HG03135 (cell line): ENCODE results near the gene HRG.
"Not testable (repeated sequence)": the region's sequence is repeated elsewhere in the genome, so short reads cannot be mapped to it uniquely, and the experiment has no call there.

Experiments
- ATAC-seq: cut with Tn5 transposase; IDR thresholded peaks from one replicate; pipeline ENCODE4 v1.9.1; 2021; ENCODE audit warnings: mild to moderate bottlenecking, moderate library complexity; ENCODE audit not compliant: unreplicated experiment

The HRG gene, protein sequence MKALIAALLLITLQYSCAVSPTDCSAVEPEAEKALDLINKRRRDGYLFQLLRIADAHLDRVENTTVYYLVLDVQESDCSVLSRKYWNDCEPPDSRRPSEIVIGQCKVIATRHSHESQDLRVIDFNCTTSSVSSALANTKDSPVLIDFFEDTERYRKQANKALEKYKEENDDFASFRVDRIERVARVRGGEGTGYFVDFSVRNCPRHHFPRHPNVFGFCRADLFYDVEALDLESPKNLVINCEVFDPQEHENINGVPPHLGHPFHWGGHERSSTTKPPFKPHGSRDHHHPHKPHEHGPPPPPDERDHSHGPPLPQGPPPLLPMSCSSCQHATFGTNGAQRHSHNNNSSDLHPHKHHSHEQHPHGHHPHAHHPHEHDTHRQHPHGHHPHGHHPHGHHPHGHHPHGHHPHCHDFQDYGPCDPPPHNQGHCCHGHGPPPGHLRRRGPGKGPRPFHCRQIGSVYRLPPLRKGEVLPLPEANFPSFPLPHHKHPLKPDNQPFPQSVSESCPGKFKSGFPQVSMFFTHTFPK

GRCh38 chr3:186665625-186666188, at the start of gene HRG:
HRG (plus strand) TSS chr3:186666014; CDS start chr3:186666032, 18 bp downstream.
- ATAC-seq = no peak

DNA sequence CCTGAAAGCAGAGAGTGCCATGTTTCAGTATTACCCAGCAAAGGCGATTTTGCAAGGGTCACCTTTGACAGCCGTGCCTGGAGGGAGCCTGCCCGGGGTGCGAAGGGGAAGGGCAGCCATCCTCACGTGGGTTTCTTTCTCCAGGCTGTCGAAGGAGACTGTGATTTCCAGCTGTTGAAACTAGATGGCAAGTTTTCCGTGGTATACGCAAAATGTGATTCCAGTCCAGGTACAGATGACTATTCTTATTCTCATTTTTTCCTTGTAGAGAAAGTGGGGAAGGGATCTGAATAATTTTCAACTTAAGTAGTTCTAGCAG, 49.6 kb upstream of the HRG start:
- ATAC-seq = no peak

DNA sequence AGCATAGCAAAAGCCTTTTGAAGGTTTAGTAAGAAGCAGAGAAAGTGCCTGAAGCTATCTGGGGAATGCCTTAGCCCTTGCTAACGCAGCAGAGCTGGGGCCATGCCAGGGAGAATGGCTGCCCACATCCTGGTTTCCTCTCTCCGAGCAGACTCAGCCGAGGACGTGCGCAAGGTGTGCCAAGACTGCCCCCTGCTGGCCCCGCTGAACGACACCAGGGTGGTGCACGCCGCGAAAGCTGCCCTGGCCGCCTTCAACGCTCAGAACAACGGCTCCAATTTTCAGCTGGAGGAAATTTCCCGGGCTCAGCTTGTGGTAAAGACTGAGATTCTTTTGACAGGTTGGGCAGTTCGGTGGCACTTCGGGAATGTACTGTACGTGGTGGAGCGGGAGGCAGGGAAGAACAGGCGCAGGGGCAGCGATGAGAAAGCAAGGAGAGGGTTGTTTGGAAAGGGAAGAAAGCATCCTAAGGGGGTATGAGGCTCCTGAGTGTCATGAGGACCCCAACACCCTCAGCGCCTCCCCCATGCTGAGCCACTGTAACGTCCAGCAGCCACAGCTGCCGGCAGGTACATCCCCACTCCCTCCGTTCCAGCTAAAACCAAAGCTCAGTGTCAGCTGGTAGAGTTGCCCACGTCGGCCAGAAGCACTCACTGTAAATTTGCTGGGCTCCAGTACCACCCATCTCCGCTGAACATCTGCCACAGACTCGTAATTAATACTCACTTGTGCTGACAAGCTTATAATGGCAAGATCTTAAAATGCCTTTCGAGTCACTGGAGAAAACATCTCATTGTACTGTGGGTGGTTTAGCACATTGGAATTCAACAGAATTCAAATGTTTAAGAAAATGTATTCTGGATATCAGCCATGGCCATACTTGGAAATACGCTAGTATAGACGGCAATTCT, 48.5 kb upstream of the HRG start:
- ATAC-seq = peak; percentile 89

GRCh38 chr3:186618318-186618938, 47.4 kb upstream of the HRG start:
- ATAC-seq = no peak

DNA sequence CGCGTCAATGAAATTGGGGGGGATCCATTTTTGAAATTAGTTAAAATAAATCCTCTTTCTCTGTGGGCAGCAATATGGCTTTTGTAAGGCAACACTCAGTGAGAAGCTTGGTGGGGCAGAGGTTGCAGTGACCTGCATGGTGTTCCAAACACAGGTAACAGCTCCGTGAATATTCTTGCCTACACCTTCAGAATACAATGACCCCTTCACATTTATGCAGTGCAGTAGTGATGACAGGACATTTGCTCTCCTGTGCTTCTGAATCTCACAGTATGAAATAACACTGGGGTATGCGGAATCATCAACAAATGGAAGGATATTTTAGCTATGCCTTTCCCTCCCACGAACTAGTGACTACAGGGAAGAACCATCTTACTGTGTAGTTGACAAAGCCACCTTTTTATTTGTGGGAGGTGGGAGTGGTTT, 46.0 kb upstream of the HRG start:
- no peak for ATAC-seq

GRCh38 chr3:186620213-186621092, 45.4 kb upstream of the HRG start:
- no peak for ATAC-seq

DNA sequence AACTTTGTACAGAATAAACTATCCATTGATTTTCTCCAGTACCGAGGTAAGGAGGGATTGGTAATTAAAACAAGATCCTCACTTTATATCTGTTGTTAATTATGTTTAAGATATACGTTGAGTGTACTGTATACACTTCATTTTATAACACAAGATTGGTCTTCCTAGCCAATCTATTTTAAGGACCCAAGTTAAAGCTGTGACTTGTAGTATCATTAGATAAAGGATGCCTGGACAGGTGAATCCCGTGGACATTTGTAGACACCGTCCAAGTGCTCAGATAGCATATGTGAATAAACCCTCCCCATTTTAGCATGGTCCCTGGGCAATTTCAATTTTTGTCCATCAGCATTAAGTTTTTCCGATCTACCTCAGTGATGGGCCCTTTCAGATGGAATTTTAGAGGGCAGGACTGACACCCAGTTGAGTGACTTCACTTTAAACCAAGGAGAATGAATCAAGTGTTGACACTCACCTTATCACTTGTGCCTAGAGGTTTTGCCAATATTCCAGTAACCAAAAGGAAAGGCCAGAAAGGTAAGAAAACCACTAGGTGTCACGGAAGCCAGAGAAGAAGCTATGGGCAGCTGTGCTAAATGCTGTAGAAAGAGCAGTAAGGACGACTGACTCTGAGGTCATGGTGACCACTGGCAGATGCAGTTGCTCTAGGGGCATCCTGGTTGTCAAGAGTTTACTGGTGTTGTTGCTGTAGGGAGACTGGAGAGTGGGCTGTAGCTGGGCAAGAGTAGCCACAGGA, 43.7 kb upstream of the HRG start:
- ATAC-seq = no peak

- no peak for ATAC-seq
Measured at GRCh38 chr3:186622651-186623310, 43.0 kb upstream of the HRG start.

DNA sequence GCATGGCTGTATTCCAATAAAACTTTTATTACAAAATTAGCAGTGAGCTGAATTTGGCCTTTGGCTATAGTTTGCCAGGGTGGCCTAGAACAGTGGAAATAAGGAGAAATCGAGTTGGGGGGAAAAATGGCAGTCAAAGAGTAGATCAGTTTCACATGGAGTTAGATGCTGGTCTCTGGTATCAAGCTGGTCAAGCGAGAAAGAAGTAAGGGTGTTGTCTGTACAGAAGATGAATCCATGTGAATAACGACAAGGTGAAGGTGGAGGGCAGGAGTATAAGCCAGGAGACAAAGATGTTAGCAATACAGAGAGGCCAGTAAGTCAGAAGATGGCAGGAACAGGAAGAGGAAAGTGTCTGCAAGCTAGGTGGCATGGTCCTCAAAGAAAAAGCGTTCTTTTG, 41.2 kb upstream of the HRG start:
- no peak for ATAC-seq

- ATAC-seq = no peak
Measured at GRCh38 chr3:186625600-186626042, 40.2 kb upstream of the HRG start.

GRCh38 chr3:186626254-186626847, 39.5 kb upstream of the HRG start:
- no peak for ATAC-seq

GRCh38 chr3:186627852-186628414, 37.9 kb upstream of the HRG start:
- no peak for ATAC-seq

GRCh38 chr3:186628756-186629155, 37.1 kb upstream of the HRG start:
- ATAC-seq = no peak

DNA sequence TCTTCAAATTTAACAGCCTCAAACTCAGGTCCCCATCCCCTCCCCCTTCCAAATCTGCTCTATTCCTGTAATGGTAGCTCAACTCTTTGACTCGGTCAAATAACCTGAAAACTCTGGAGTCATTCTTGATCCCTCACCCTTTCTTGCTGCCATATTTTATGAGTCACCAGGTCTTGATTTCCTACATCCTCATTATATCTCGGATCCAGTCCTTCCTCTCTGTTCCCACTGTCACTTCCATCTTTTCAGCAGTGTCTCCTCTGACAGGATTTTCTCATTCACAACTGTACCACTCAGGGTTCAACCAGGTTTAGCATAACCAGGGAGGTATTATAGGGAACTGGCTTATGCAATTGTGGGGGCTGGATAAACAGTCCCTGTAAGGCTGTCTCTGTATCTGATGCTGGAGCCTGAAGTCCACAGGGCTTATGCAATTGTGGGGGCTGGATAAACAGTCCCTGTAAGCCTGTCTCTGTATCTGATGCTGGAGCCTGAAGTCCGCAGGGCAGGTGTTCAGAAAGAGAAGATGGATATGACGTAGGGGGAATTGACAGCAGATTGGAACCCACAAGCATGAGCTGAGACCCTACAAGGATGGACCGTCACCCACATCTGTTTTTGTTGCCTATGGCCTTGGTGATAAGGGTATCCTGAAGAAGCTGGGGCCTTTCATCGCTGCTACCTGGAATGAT, 34.7 kb upstream of the HRG start:
- no peak for ATAC-seq

- no peak for ATAC-seq
Measured at GRCh38 chr3:186633481-186633880, 32.3 kb upstream of the HRG start.

GRCh38 chr3:186634207-186634606, 31.6 kb upstream of the HRG start:
- ATAC-seq = not testable (repeated sequence)

DNA sequence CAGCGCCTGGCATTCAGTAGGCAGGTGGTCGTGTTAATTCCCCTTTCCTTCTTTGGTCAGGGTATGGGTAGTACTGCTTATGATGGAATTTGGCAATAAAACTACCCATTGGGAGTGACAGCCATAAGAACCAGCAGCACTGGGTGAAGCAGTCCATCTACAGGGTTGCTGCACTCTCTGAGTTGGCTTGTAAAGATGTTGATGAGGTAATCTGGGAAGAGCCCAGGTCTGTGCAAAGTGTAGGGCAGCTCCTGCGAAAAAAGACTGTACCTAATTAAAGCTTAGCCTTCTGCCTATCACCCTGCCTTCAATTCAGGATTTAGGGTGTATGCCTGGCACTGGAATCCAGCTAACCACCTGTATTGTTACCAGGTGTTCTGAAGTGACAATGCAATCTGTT, 30.3 kb upstream of the HRG start:
- ATAC-seq = no peak
